AG10803 (cell line): ENCODE data around the gene MYO1E.

Experiments used
- DNase-seq: peaks from one replicate; pipeline ENCODE4 v3.0.0; 2010; ENCODE audit warnings: low read depth
- H3K4me3 ChIP-seq: 2 replicates; pipeline ENCODE4 v1.5.1; 2011; ENCODE audit warnings: mild to moderate bottlenecking, low read length, control low read depth
- TF ChIP-seq, protein P1 (sequence below): conservative IDR thresholded peaks from 2 replicates; pipeline ENCODE4 v1.5.1; 2011; ENCODE audit warnings: mild to moderate bottlenecking, low read length, control low read depth, inconsistent platforms

The MYO1E gene

GRCh38 chr15:59321000-59321689, 51.5 kb downstream of the MYO1E start:
- H3K4me3 ChIP-seq, result no peak overlapping the region
- TF ChIP-seq, protein P1, sequence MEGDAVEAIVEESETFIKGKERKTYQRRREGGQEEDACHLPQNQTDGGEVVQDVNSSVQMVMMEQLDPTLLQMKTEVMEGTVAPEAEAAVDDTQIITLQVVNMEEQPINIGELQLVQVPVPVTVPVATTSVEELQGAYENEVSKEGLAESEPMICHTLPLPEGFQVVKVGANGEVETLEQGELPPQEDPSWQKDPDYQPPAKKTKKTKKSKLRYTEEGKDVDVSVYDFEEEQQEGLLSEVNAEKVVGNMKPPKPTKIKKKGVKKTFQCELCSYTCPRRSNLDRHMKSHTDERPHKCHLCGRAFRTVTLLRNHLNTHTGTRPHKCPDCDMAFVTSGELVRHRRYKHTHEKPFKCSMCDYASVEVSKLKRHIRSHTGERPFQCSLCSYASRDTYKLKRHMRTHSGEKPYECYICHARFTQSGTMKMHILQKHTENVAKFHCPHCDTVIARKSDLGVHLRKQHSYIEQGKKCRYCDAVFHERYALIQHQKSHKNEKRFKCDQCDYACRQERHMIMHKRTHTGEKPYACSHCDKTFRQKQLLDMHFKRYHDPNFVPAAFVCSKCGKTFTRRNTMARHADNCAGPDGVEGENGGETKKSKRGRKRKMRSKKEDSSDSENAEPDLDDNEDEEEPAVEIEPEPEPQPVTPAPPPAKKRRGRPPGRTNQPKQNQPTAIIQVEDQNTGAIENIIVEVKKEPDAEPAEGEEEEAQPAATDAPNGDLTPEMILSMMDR, result no peak
- no peak for DNase-seq

- TF ChIP-seq, protein P1, result no peak
- H3K4me3 ChIP-seq, result no peak overlapping the region
- no peak for DNase-seq
Observed at GRCh38 chr15:59317211-59317610, 55.5 kb downstream of the MYO1E start.

- TF ChIP-seq, protein P1, result no peak
- peak; percentile 89 for DNase-seq
- H3K4me3 ChIP-seq, result no peak overlapping the region
Observed at GRCh38 chr15:59315914-59316451, 56.7 kb downstream of the MYO1E start.

DNA sequence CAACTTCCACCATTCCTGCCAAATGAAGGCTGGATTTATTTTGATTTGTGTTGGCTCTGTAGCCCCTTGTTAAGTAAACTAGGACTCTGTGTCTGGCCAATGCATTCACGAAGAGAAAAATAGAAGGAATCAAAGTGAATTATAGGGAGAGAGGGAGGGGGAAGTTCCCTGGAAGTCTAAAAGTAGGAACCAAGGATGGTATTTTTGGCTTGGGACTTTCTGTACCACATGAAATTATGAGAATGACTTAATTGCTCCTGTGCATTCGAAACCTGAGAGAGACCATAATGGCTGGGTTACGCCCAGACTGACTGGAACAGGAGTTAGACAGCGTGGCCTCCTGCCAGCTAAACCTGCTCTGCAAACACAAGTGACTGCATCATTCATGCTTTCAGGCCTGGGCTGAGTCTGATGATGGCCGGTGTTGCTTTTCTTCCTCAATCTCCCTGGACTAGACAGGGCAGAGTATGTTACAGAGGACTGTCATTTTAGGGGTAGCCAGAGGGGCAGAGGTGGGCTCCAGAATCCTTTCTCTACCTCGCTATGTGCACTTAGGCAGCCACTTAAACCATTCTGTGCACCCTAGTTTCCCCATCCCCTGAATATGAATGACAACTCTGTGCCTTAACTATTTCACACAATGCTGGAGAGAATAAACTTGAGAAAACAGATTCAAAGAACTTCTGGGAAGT, 58.9 kb downstream of the MYO1E start:
- H3K4me3 ChIP-seq, result no peak overlapping the region
- TF ChIP-seq, protein P1, result no peak
- no peak for DNase-seq

DNA sequence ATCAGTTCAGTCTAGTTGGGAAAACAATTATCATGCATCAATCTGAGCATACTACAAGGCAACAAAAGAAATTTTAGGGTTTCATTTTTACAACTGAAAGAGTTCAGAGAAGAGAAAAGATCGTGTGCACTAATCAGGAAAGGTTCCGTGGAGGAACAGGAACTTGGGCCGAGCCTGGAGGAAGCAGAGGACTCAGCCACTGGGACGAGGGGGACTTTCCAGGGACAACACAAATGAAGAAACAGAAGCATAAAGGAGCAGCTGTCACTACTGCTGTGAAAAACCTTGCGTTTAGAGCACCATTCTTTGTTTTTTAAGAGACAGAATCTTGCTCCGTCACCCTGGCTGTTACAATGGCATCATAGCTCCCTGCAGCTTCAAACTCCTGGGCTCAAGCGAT, 60.5 kb downstream of the MYO1E start:
- TF ChIP-seq, protein P1, result no peak
- H3K4me3 ChIP-seq, result no peak overlapping the region
- DNase-seq, result no peak

DNA sequence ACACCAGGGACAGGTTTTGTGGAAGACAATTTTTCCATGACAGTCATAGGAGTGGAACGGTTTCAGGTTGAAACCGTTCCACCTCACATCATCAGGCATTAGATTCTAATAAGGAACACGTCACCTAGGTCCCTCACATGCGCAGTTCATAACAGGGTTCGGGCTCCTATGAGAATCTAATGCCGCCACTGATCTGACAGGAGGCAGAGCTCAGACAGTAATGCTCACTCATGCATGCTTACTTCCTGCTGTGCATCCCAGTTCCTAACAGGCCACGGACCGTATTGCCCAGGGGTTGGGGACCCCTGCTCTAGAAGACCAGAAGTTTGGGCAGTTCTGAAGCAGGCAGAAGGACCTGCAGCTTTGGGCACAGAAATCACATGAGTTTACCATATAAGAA, 61.5 kb downstream of the MYO1E start:
- DNase-seq, result no peak
- TF ChIP-seq, protein P1, result no peak
- no peak overlapping the region for H3K4me3 ChIP-seq

DNA sequence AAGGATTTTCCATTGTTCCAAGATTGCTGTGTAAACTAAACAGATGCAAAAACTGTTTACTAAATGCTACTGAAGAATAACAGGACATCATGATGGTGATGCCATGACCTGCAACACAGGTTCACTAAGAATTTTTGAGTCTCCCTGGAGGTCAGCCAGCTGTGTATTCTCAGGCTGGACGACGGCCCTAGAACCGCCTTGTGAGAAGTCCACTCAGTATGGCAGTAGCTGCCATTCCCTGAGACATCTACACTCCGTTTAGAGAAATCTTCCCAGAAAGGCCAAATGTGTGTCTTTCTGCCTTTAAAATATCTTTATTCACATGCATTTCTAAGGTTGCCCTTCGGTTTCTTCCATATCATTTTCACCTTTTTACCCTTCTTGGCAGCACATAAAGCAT, 63.3 kb downstream of the MYO1E start:
- TF ChIP-seq, protein P1, result no peak
- no peak overlapping the region for H3K4me3 ChIP-seq
- DNase-seq, result no peak
